Central memory CD4-positive, alpha-beta T cell (primary cell): ENCODE data around the gene FCHO1.

Source experiments
- DNase-seq: peaks from one replicate; pipeline ENCODE4 v3.0.0; 2022

Gene FCHO1

DNA sequence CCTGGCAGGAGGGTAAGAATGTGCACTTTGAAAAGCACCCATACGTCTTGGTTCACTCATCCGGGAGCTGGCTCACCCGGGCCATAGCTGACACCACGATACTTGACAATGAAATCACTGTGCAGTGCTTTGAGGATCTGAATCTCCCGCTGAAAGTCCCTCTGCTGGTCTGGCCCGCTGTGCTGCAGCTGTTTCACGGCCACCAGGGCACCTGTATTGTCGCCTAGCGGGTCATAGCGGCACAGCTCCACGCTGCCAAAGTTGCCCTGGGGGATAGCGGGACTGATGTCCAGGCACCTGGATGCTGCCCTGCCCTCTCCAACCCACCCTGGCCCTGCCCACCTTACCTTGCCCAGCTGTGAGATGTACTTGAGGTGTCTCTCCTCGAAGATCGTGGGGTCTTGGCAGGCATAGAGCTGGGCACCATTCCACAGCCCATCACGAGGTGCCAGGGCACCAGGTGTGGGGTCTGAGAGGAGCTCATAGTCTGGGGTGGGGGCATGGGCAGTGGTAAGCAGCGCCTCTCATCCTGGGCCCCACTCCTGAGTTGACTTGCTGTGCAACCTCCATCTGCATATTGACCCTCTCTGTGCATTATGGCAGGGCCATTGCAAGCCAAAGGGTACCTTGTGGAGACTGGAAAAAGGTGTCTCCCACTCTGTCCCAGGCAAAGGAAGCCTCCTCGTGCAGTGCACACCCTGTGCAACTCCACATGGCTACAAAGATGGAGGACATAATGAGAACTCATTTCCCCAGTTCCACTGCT lies 81.3 kb downstream of the FCHO1 start:
- no peak for DNase-seq

DNA sequence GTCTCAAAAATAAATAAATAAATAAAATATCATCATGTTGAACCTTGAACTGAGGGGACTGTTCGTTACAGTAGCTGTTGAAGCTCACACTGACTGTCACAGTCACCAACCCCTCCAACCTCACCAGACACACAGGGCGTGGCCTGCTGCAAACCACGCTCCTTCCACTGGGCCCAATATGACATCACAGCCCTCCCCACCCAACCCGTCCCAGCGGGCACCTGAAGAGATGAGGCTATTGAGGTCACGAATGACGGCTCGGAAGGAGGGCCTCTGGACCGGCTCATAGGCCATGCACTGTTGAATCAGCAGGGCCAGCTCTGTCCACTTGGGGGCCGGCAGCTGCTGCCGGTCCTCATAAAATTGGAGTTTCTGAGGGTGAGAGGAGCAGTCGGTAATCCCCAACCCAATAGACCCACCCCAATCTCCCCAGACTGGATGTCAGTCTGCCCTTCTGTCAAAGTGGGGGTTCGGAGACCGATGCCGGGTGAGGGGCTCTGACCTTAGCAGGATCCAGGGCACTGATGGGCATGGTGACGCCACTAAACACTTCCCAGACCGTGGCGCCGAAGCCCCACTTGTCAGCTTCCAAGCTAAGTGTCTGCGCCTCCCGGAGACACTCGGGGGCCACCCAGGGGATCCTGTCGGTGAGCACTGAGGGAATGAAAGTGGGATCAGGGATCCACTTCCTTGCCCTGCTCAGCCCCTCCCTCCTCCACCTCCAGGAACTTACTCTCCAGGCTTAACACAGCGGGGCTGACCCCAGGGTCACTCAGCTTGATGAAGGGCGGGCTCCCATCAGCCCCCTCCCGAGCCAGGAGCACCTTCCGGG lies 83.3 kb downstream of the FCHO1 start:
- DNase-seq = no peak

DNA sequence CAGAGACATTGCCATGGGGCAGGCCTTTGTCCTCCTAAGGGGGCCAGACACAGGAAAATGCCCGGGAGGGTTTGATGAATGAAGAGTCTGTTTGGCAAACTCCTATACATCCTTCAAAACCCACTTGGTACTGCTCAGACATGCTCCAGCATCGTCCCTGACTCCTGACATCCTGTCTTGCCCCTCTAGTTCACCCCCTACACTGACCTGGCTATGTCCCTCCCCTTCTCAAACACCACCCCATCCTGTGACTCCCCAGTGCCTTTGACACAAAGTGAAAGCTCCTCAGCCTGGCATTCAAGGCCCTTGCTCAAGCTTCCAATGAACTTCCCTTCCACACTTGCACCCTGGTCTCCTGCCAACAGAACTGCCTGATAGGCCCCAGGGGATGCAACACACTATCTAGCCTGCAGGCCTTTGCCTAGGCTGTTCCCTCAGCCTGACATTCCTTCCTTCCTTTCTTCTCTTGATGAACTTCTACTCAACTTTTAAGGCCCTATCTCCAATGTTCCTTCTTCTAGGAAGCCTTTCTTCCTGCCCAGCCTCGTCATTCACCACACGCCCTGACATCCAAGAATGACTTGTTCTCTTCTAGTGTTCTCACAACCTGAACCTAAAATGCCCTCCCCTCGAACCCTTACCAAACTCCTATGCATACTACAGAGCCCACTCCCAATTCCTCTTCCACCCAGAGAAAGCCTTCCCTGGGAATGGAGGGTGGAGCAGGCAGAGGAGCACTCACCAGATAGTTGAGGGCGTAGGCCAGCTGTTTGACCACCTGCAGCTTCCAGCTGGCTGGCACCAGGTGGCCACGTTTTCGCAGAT lies 84.1 kb downstream of the FCHO1 start:
- no peak for DNase-seq

DNA sequence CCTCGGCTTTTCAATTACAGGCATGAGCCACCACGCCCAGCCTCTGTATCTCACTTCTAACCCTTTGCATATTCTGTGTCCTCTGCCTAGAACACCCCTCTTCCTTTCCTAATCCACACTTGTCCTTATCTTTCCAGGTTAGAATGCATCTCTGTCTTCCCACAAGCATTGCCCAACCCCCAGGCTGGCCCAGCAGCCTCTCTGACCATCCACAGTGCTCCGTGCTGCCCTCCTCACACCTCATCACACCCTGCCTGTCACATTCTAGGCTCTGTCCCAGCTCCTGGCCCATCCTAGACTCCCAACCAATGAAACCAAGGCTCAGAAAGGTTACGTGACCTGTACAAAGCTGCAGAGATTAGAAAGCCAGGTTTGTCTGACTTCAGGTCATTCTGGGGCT lies 85.3 kb downstream of the FCHO1 start:
- no peak for DNase-seq

DNA sequence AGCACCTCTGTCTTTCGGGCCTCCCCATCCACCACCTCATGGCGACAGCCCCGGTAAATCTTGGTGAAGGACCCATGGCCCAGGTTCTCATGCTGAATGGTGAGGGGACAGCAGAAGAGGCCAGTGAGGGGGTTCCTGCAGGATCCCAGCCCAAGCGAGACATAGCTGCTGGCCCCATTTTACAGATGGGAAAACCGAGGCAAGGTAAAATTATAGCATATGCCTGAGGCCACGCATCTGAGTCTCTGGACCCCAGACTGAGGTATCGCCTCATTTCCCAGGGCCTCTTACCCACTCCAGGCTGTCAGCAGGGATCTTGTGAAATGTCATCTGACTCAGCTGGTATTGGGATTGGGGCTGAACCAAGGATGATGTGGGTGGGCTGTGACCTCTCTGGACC lies 86.7 kb downstream of the FCHO1 start:
- no peak for DNase-seq
